Right lobe of liver (tissue), 4 donors: ENCODE data around the gene RBM22.

Source experiments
- CTCF ChIP-seq, 4 donors: fragments of 200-600 bp in 3 of 4; fragments of 450-650 bp in 1 of 4; IDR thresholded peaks; one replicate each; pipeline versions ENCODE4 v1.5.1 to v1.8.0; 2016 to 2022; ENCODE audit warnings: antibody characterized with exemption in 4 of 4, mild to moderate bottlenecking in 2 of 4
- POLR2A ChIP-seq: fragments of 450-650 bp; IDR thresholded peaks from one replicate; pipeline ENCODE4 v1.6.1; 2017; ENCODE audit warnings: antibody characterized with exemption, mild to moderate bottlenecking
- donor health status: DM: no; HTN: no; CAD: no.
- donor health status: DM: no; HTN: no; CAD: no.
- donor health status: DM: no; HTN: yes; CAD: no.

GRCh38 chr5:150672237-150672883 lies 28.5 kb downstream of the RBM22 start:
- no peak for TF ChIP-seq CTCF (IDR thresholded peaks at IDR 0.05)
- TF ChIP-seq POLR2A, result no peak
